ENCODE results near the gene PYGO1.

The PYGO1 gene

GRCh38 chr15:55588070-55588814, at the start of gene PYGO1:
Gene PYGO1, minus strand, starts transcription at chr15:55588345. Its CDS starts 462 bp downstream, at chr15:55587883.
- DNase-seq (ENCODE audit: low read depth) = peak; percentile 49
- peak within 1 kb of the TSS; percentile 67 for H3K4me3 ChIP-seq (ENCODE audit: control insufficient read depth, low read depth, low read length)

DNA sequence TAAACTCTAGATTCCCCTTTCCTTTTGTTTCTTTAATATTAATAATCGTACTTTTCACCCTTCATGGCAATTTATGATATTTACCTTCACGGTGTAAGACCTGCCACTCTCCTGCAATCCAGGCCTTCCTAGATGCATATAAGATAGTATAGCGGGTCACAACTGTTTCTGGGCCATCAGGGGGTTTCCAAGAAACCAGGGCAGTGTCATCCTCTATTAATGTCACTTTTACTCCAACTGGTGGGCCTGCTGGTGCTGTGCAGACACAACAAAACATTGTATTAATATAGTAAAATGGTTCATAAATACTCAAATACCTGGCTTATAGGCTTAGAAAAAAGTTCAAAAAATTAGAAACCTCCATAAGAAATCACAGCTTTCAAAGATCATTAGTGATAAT, 48.9 kb upstream of the PYGO1 start:
- TF ChIP-seq, protein P1, sequence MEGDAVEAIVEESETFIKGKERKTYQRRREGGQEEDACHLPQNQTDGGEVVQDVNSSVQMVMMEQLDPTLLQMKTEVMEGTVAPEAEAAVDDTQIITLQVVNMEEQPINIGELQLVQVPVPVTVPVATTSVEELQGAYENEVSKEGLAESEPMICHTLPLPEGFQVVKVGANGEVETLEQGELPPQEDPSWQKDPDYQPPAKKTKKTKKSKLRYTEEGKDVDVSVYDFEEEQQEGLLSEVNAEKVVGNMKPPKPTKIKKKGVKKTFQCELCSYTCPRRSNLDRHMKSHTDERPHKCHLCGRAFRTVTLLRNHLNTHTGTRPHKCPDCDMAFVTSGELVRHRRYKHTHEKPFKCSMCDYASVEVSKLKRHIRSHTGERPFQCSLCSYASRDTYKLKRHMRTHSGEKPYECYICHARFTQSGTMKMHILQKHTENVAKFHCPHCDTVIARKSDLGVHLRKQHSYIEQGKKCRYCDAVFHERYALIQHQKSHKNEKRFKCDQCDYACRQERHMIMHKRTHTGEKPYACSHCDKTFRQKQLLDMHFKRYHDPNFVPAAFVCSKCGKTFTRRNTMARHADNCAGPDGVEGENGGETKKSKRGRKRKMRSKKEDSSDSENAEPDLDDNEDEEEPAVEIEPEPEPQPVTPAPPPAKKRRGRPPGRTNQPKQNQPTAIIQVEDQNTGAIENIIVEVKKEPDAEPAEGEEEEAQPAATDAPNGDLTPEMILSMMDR (conservative IDR thresholded peaks at IDR 0.05; ENCODE audit: control insufficient read depth, insufficient read depth, low read depth, low read length) = no peak
- DNase-seq (ENCODE audit: low read depth) = no peak
- no peak overlapping the region for H3K4me3 ChIP-seq (ENCODE audit: control insufficient read depth, low read depth, low read length)

More at GRCh38 chr15:55588070-55588814, at the start of gene PYGO1:
- TF ChIP-seq, protein P1 (conservative IDR thresholded peaks at IDR 0.05; ENCODE audit: control insufficient read depth, insufficient read depth, low read depth, low read length) = no peak

DNA sequence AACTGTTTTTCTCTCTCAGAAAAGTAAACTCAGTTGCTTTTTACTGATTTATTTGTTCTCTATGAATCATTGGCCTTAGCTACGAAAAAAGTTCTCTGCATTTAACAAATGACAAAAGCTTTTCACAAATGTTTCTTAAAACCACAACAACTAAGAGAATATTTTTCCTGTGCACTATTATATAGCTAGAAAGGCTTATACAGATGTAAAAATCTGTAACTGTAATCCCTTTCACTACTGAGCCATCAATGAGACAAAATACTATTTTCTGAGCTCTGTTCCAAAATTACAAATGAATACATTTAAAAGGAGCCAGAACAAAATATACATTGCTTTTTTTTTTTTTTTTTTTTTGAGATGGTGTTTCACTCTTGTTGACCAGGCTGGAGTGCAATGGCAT, 45.6 kb upstream of the PYGO1 start:
- TF ChIP-seq, protein P1 (conservative IDR thresholded peaks at IDR 0.05; ENCODE audit: control insufficient read depth, insufficient read depth, low read depth, low read length) = no peak
- no peak overlapping the region for H3K4me3 ChIP-seq (ENCODE audit: control insufficient read depth, low read depth, low read length)
- no peak for DNase-seq (ENCODE audit: low read depth)

DNA sequence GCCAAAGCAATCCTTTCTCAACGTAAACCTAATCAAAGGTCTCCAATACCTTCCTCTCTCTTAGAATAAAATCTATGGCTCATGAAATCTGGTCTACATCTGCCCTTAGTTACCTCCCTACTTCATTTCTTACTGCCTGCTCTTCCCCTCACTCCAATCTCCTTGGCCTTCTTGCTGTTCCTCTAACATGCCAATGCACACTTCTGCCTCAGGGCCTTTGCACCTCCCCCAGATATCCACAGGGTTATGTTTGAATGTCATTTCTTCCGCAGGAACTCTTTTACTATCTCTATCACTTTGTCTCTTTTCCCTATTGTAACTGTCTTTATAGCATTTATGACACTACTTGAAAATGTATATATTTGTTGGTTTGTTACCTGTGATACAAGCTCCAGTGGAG, 44.3 kb upstream of the PYGO1 start:
- DNase-seq (ENCODE audit: low read depth) = no peak
- TF ChIP-seq, protein P1 (conservative IDR thresholded peaks at IDR 0.05; ENCODE audit: control insufficient read depth, insufficient read depth, low read depth, low read length) = no peak
- H3K4me3 ChIP-seq (ENCODE audit: control insufficient read depth, low read depth, low read length) = no peak overlapping the region

DNA sequence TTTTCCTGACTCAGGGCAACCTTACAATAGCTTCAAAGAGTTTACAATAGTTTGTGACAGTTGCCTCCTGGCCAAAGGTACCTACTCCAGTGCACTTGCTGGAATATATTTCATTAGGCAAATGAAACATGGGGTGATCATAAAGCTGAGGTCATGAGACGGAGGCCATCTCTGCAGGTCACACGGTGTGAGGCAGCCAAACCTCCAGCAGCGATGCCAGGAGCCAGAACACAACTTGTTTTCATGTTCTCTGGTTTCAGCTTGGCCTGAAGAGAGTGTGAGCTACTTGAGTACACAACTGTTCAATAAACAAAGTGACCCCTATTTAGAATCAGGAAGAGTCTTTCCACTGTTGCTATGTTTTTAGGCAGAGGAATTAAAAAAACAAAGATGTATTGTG, 42.7 kb upstream of the PYGO1 start:
- H3K4me3 ChIP-seq (ENCODE audit: control insufficient read depth, low read depth, low read length) = no peak overlapping the region
- DNase-seq (ENCODE audit: low read depth) = peak; percentile 12
- TF ChIP-seq, protein P1 (conservative IDR thresholded peaks at IDR 0.05; ENCODE audit: control insufficient read depth, insufficient read depth, low read depth, low read length) = no peak

DNA sequence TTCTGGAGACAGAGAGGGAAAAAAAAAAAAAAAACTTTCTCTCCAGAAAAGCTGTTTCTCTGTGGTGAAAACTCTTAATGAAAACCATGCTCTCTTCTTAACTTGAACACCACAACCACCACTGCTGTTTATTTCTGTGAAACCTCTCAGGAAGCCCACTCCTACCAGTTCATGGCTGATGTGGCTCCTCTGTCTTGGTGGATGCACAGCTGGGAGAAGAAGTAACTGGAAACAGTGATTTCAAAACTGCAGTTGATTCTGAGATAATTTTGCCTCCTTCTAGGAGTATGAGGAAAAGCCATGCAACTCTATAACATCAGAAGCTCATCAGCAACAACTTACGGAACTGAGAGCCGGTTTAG, 40.2 kb upstream of the PYGO1 start:
- TF ChIP-seq, protein P1 (conservative IDR thresholded peaks at IDR 0.05; ENCODE audit: control insufficient read depth, insufficient read depth, low read depth, low read length) = no peak
- H3K4me3 ChIP-seq (ENCODE audit: control insufficient read depth, low read depth, low read length) = no peak overlapping the region
- DNase-seq (ENCODE audit: low read depth) = no peak

Measured in fibroblast of mammary gland (primary cell).